Colonic mucosa (tissue), 4 donors: ENCODE measurements around the gene SPN. TPM values are rescaled to one million over a fixed set of nuclear protein-coding genes. Genes with fewer than 3 reads are reported as not detected.

Source experiments
- DNase-seq: peaks from one replicate; pipeline ENCODE4 v3.0.0-alpha.2; 2020
- H3K27ac ChIP-seq: fragments of 200-600 bp; one replicate; pipeline ENCODE4 v1.8.0; 2021
- H3K27me3 ChIP-seq: fragments of 200-600 bp; one replicate; pipeline ENCODE4 v1.8.0; 2021
- H3K36me3 ChIP-seq: fragments of 200-600 bp; one replicate; pipeline ENCODE4 v1.8.0; 2021
- H3K4me1 ChIP-seq: fragments of 200-600 bp; one replicate; pipeline ENCODE4 v1.8.0; 2021; ENCODE audit warnings: mild to moderate bottlenecking
- H3K4me3 ChIP-seq: fragments of 200-600 bp; one replicate; pipeline ENCODE4 v1.8.0; 2021
- H3K9ac ChIP-seq, 2 donors: one replicate each; pipeline ENCODE4 v1.7.0; 2013; ENCODE audit warnings: control low read depth in 2 of 2, low read depth in 2 of 2, low read length in 2 of 2
- H3K9me3 ChIP-seq: fragments of 200-600 bp; one replicate; pipeline ENCODE4 v1.8.0; 2021
- CTCF ChIP-seq: fragments of 200-600 bp; IDR thresholded peaks from one replicate; pipeline ENCODE4 v1.8.0; 2022; ENCODE audit warnings: antibody characterized with exemption, mild to moderate bottlenecking
- intact Hi-C: fragments of 100-400 bp; cut with DNase I; formaldehyde crosslinking; loops from one replicate; pipeline ENCODE4 v1.14.1; 2022
- total RNA-seq, 2 donors: library from RNA; stranded (reverse); fragmentation: NEBNext Ultra II Directional in 1 of 2; extraction: Animal tissue kit (Norgen Biotek cat#: 25700) in 1 of 2; gene quantifications; one replicate each; pipeline ENCODE4 v1.2.1, GENCODE V29; 2021
- donor health status: healthy.
- donor health status: DM: no; HTN: no; CAD: no.
- donor health status: DM: no; HTN: no; CAD: no.

The SPN gene
- total RNA-seq, 2 donors from 2014 or later = 2.3 to 3.7 TPM

GRCh38 chr16:29696881-29697331, 33.9 kb downstream of the SPN start:
- Histone ChIP-seq H3K27ac (no peak overlapping the region), H3K4me3 (no peak overlapping the region), H3K9me3 (no peaks in the 10 kb centered on the region), H3K27me3 (no peaks in the 10 kb centered on the region), H3K4me1 (no peaks in the 10 kb centered on the region), H3K9ac (no peak overlapping the region), H3K36me3 (no peaks in the 10 kb centered on the region)
- DNase-seq = no peak
- intact Hi-C loops = loop anchor here (10.0 kb wide), 1 partner anchor 158 kb away; no protein-coding TSS in a partner anchor
- no peak for TF ChIP-seq CTCF

- Histone ChIP-seq H3K9ac (no peak overlapping the region), H3K4me1 (no peaks in the 10 kb centered on the region), H3K9me3 (no peaks in the 10 kb centered on the region), H3K4me3 (no peak overlapping the region), H3K27ac (no peak overlapping the region), H3K27me3 (no peaks in the 10 kb centered on the region), H3K36me3 (no peaks in the 10 kb centered on the region)
- TF ChIP-seq CTCF = no peak
- DNase-seq = no peak
- intact Hi-C loops = loop anchor here (10.0 kb wide), 1 partner anchor 157 kb away; no protein-coding TSS in a partner anchor
These were observed 34.3 kb downstream of the SPN start for GRCh38 chr16:29697391-29697790.

GRCh38 chr16:29698042-29698441, 35.0 kb downstream of the SPN start:
- intact Hi-C loops = loop anchor here (10.0 kb wide), 1 partner anchor 157 kb away; no protein-coding TSS in a partner anchor
- no peak for DNase-seq

GRCh38 chr16:29698484-29699323, 35.7 kb downstream of the SPN start:
- no peaks in the 10 kb centered on the region for H3K36me3 ChIP-seq
- no peaks in the 10 kb centered on the region for H3K4me1 ChIP-seq
- H3K4me3 ChIP-seq = no peak overlapping the region
- no peak for TF ChIP-seq CTCF
- no peak overlapping the region for H3K27ac ChIP-seq
- no peaks in the 10 kb centered on the region for H3K27me3 ChIP-seq
- no peak overlapping the region for H3K9ac ChIP-seq
- H3K9me3 ChIP-seq = no peaks in the 10 kb centered on the region
- no peak for DNase-seq
- intact Hi-C loops = loop anchor here (10.0 kb wide), 1 partner anchor 156 kb away; no protein-coding TSS in a partner anchor

More at GRCh38 chr16:29698042-29698441, 35.0 kb downstream of the SPN start:
- Histone ChIP-seq H3K4me1 (no peaks in the 10 kb centered on the region), H3K27ac (no peak overlapping the region), H3K9me3 (no peaks in the 10 kb centered on the region), H3K9ac (no peak overlapping the region), H3K36me3 (no peaks in the 10 kb centered on the region), H3K27me3 (no peaks in the 10 kb centered on the region), H3K4me3 (no peak overlapping the region)
- no peak for TF ChIP-seq CTCF

GRCh38 chr16:29699324-29700219, 36.5 kb downstream of the SPN start:
- Histone ChIP-seq H3K4me1 (no peaks in the 10 kb centered on the region), H3K4me3 (no peak overlapping the region), H3K9ac (no peak overlapping the region), H3K27me3 (no peaks in the 10 kb centered on the region), H3K27ac (no peak overlapping the region), H3K9me3 (no peaks in the 10 kb centered on the region), H3K36me3 (no peaks in the 10 kb centered on the region)
- no peak for TF ChIP-seq CTCF
- intact Hi-C loops = loop anchor here (5.0 to 10.0 kb wide), 2 partner anchors 155 to 323 kb away; partner anchors contain the start of gene C16orf92
- DNase-seq = no peak
